ENCODE data around the gene CDH6.

CDH6 gene

DNA sequence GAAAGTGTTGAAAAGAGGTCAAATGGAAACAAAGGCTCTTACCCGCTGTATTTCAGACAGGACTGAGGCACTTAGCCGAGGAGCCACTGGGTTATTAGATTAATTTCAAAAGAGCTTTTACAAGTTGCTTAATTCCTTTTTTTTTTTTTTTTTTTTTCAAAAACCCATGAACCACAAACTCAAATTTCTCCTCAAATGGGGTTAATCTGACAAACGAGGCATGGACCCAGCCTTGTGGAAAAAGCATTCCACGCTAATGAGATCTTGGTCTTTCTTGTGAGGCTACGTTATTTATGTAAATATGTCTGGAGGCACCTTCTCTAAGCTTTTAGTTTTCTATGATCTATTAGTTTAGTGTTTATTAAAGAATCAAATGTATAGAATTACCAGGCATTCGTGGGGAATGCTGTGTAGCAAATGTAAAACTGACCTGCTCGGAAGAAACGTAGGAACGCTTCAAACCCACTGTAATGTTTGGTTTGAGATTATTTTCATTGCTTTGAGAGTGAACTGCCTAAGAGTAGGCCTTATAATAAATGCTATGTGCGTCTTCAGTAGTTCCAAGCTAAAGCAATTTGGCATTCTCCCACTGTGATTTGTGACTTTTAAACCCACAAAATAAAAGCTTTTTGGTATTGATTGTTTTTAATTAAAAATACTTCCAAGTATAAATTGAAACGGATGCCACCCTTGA, 134.7 kb downstream of the CDH6 start:
- POLR2A ChIA-PET, result no interaction called here
- TF ChIP-seq, protein P1, sequence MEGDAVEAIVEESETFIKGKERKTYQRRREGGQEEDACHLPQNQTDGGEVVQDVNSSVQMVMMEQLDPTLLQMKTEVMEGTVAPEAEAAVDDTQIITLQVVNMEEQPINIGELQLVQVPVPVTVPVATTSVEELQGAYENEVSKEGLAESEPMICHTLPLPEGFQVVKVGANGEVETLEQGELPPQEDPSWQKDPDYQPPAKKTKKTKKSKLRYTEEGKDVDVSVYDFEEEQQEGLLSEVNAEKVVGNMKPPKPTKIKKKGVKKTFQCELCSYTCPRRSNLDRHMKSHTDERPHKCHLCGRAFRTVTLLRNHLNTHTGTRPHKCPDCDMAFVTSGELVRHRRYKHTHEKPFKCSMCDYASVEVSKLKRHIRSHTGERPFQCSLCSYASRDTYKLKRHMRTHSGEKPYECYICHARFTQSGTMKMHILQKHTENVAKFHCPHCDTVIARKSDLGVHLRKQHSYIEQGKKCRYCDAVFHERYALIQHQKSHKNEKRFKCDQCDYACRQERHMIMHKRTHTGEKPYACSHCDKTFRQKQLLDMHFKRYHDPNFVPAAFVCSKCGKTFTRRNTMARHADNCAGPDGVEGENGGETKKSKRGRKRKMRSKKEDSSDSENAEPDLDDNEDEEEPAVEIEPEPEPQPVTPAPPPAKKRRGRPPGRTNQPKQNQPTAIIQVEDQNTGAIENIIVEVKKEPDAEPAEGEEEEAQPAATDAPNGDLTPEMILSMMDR (IDR thresholded peaks at IDR 0.05; ENCODE audit: control extremely low read depth, extremely low read depth, low read depth, missing control alignments), result no peak
- CTCF ChIA-PET, result interaction anchor here (1.2 to 2.2 kb wide), 2 partner anchors 12 to 14 kb away, joined by 3 to 10 read pairs; no protein-coding TSS in a partner anchor
- no peak for DNase-seq (ENCODE audit: extremely low spot score)

DNA sequence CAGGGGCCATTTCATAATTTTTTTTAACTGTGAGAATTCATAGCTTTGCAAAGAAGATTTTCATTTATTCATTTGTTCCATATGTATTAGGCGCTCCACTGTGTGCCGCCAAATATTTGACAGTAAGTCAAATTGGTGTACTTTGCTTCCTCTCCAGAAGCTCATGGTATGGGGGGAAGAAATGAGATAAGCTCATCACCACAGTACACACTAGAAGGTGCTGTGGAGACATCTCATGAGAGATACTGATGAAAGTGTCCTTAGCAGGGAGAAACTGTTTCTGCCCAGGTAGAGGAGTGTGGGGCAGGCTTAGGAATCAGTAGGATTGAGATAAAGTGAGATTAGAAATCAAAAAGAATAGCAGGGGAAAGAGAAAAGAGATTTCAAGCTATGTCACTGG, 136.2 kb downstream of the CDH6 start:
- TF ChIP-seq, protein P1 (IDR thresholded peaks at IDR 0.05; ENCODE audit: control extremely low read depth, extremely low read depth, low read depth, missing control alignments), result no peak
- CTCF ChIA-PET, result interaction anchor here (2.2 kb wide), 1 partner anchor 11 kb away, joined by 10 read pairs; no protein-coding TSS in a partner anchor
- POLR2A ChIA-PET, result no interaction called here
- no peak for DNase-seq (ENCODE audit: extremely low spot score)

DNA sequence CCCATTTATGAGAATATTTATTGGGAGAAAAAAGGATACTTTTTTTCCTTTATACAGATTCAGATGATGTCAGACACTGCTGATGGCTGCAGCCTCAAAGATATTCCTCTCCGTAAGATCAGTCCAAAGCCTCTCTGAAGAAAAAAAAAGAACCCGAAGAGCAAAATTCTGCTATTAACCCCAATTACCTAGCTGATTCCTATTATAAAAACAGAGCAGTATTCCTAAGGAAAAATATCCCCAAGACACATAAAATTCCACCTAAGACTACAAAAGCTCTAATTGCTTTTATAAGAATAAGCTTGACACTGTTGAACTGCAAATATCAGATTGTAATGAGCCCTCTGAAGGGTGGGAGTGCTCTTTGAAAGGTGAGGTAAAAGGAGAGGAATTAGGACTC, 138.7 kb downstream of the CDH6 start:
- CTCF ChIA-PET, result interaction anchor here (0.7 to 1.5 kb wide), 4 partner anchors 8 to 62 kb away, joined by 3 to 5 read pairs (median 4); no protein-coding TSS in a partner anchor
- POLR2A ChIA-PET, result no interaction called here
- DNase-seq (ENCODE audit: extremely low spot score), result no peak
- TF ChIP-seq, protein P1 (IDR thresholded peaks at IDR 0.05; ENCODE audit: control extremely low read depth, extremely low read depth, low read depth, missing control alignments), result no peak

DNA sequence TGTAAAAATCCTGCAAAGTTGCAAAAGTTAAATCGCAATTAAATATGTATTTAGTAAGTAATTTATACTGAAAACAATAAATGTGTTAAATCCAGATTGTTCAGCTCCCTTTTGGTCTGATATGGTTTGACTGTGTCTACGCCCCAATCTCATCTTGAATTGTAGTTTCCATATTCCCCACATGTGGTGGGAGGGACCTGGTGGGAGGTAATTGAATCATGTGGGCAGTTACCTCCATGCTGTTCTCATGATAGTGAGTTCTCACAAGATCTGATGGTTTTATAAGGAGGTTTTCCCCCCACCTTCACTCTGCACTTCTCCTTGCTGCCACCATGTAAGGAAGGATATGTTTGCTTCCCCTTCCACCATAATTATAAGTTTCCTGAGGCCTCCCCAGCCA, 140.0 kb downstream of the CDH6 start:
- CTCF ChIA-PET, result interaction anchor here (0.7 to 1.8 kb wide), 5 partner anchors 9 to 55 kb away, joined by 3 to 5 read pairs (median 3); no protein-coding TSS in a partner anchor
- POLR2A ChIA-PET, result no interaction called here
- no peak for DNase-seq (ENCODE audit: extremely low spot score)
- TF ChIP-seq, protein P1 (IDR thresholded peaks at IDR 0.05; ENCODE audit: control extremely low read depth, extremely low read depth, low read depth, missing control alignments), result no peak

DNA sequence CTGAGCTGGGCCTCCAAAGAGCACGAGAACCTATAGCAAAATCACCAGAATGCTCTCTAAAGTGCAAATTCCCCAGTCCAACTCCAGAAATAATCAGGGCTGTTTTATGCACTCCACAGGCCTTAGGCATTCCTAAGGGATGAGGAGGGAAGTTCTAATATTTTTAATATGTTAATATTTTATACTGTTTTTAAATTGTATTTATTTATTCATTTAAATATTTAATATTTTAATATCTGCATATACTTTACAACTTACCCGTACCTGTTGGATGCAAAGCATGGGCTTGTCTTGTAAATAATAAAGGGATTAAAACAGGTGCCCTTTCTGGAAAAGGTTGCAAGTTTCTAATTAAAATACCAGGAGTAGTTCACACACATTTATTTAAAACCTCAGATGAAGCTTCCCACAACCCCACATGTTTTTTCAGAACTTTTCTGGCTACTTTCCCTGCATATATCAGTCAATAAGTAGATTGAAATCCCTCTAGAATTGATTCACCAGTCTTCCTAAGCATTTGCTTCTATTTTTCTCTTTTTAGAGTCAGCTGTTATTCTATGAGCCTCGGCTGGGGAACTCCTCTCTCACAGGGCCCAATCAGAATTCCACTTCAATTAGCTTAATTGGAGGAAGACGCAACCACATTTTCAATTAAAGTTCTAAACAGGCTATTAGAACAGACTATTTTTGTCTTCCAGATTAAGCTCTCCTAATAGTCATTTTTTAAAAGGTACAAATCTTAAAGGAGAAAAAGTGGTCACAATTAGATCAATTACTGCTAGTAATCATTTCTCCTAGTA, 140.8 kb downstream of the CDH6 start:
- no peak for DNase-seq (ENCODE audit: extremely low spot score)
- TF ChIP-seq, protein P1 (IDR thresholded peaks at IDR 0.05; ENCODE audit: control extremely low read depth, extremely low read depth, low read depth, missing control alignments), result no peak
- ChIA-PET POLR2A (no interaction called here), CTCF (interaction anchor here (1.1 to 2.1 kb wide), 4 partner anchors 8 to 56 kb away, joined by 3 to 5 read pairs (median 4); no protein-coding TSS in a partner anchor)

DNA sequence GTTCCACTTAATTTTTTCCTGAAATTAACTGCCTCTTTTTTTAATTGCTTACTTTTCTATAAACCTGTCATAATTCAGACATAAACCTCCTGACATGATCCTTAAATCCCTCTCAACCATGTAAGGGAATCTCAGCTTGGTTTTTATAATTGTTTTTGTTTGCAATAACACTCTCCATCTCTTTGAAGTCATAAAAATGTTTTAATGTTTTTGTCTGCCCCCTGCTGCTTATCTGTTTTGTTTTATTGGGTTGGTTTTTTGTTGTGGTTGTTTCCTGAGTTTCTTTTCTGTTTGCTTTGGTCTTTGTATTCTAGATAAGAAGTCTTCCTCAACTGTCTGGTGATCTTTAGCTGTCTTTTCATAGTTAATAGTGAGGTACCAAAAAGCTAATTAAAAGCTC, 142.0 kb downstream of the CDH6 start:
- ChIA-PET CTCF (interaction anchor here (2.1 kb wide), 1 partner anchor 18 kb away, joined by 5 read pairs; no protein-coding TSS in a partner anchor), POLR2A (no interaction called here)
- DNase-seq (ENCODE audit: extremely low spot score), result no peak
- TF ChIP-seq, protein P1 (IDR thresholded peaks at IDR 0.05; ENCODE audit: control extremely low read depth, extremely low read depth, low read depth, missing control alignments), result no peak

Data from GM10248 (cell line).